GM12878 (cell line): ENCODE measurements around the gene MAT1A. TPM values are rescaled to one million over a fixed set of nuclear protein-coding genes. Genes with fewer than 3 reads are reported as not detected.

Experiments
- ATAC-seq: fragments of 200-7000 bp; cut with Tn5 transposase; 3 replicates; pipeline ENCODE4 v1.9.1; 2020; ENCODE audit warnings: mild to moderate bottlenecking, moderate library complexity
- BruUV-seq: library from RNA; stranded (reverse); fragments of 400-500 nt; replicated peaks from 2 replicates; lab custom pipeline; 2021; lab: Mats Ljungman, UMichigan
- CTCF ChIA-PET: fragments of 300-600 bp; sonication (Branson Sonifier 250); formaldehyde crosslinking; extraction: SDS; loops from one replicate; lab custom pipeline; 2021; ENCODE audit warnings: inconsistent platforms; lab: Yijun Ruan, JAX
- POLR2A ChIA-PET: fragments of 350-600 bp; formaldehyde crosslinking; extraction: SDS; loops from one replicate; lab custom pipeline; 2021; ENCODE audit warnings: inconsistent platforms; lab: Charles Lee
- RAD21 ChIA-PET: fragments of 300-600 bp; sonication (Branson Sonifier 250); formaldehyde crosslinking; loops from one replicate; lab custom pipeline; 2023; ENCODE audit warnings: antibody characterized with exemption; ENCODE audit not compliant: unreplicated experiment; lab: Charles Lee
- SMC1A ChIA-PET: fragments of 300-600 bp; sonication (Branson Sonifier 250); formaldehyde crosslinking; loops from one replicate; lab custom pipeline; 2023; ENCODE audit not compliant: unreplicated experiment, uncharacterized antibody; lab: Charles Lee
- DNase-seq: peaks from one replicate; pipeline ENCODE4 v3.0.0-alpha.2; 2011; ENCODE audit warnings: low read depth, low spot score
- FAIRE-seq: peaks from 3 replicates; lab custom pipeline; 2011; peaks lifted over from hg19 to GRCh38; lab: Jason Lieb, UNC
- H2AFZ ChIP-seq: 2 replicates; pipeline ENCODE4 v1.6.0; 2011; ENCODE audit warnings: low read depth, low read length, control low read depth; ENCODE audit not compliant: control insufficient read depth
- H3K27ac ChIP-seq: 2 replicates; pipeline ENCODE4 v1.5.1; 2011; ENCODE audit warnings: control low read depth; ENCODE audit not compliant: control insufficient read depth, insufficient read depth
- H3K27me3 ChIP-seq, 2 experiments: replicated peaks in 1 of 2; 2 replicates each; pipeline versions ENCODE4 v1.6.0 to v1.6.1; 2011; ENCODE audit warnings: low read length in 1 of 2; ENCODE audit not compliant: control insufficient read depth in 2 of 2, insufficient read depth in 2 of 2
- H3K36me3 ChIP-seq, 2 experiments: 2 replicates each; pipeline ENCODE4 v1.5.1; 2011; ENCODE audit warnings: low read length in 1 of 2; ENCODE audit not compliant: control insufficient read depth in 2 of 2, insufficient read depth in 2 of 2
- H3K4me1 ChIP-seq: 2 replicates; pipeline ENCODE4 v1.6.1; 2011; ENCODE audit warnings: mild to moderate bottlenecking, low read length, moderate library complexity, mixed read lengths; ENCODE audit not compliant: control insufficient read depth, insufficient read depth
- H3K4me2 ChIP-seq: 2 replicates; pipeline ENCODE4 v1.6.0; 2011; ENCODE audit warnings: control low read depth; ENCODE audit not compliant: control insufficient read depth, insufficient read depth
- H3K4me3 ChIP-seq: fragments of 200-600 bp; sonication (generic); 2 replicates; pipeline ENCODE4 v1.5.1; 2016
- H3K79me2 ChIP-seq: 2 replicates; pipeline ENCODE4 v1.6.0; 2011; ENCODE audit warnings: low read length; ENCODE audit not compliant: control insufficient read depth, insufficient read depth
- H3K9ac ChIP-seq: 2 replicates; pipeline ENCODE4 v1.8.0; 2011; ENCODE audit warnings: low read length, control low read depth, mixed read lengths; ENCODE audit not compliant: control insufficient read depth, insufficient read depth
- H3K9me3 ChIP-seq: replicated peaks from 3 replicates; pipeline ENCODE4 v1.5.1; 2011; ENCODE audit warnings: mild to moderate bottlenecking, low read length; ENCODE audit not compliant: control insufficient read depth, insufficient read depth
- H4K20me1 ChIP-seq: 2 replicates; pipeline ENCODE4 v1.6.0; 2011; ENCODE audit not compliant: control insufficient read depth, insufficient read depth
- ASH2L ChIP-seq: fragments of 300-600, 200-600 bp; sonication (generic); IDR thresholded peaks from 2 replicates; pipeline ENCODE4 v1.6.1; 2017; ENCODE audit warnings: low read depth, mild to moderate bottlenecking, borderline replicate concordance
- CHD1 ChIP-seq: IDR thresholded peaks from 2 replicates; pipeline ENCODE4 v1.6.1; 2012; ENCODE audit warnings: low read depth, low read length, improper control_type of control experiment
- GATAD2B ChIP-seq: fragments of 450-650 bp; conservative IDR thresholded peaks from 2 replicates; pipeline ENCODE4 v1.6.1; 2017; ENCODE audit warnings: low read depth, mild to moderate bottlenecking, moderate library complexity
- HCFC1 ChIP-seq: fragments of 150-350 bp; IDR thresholded peaks from 2 replicates; pipeline ENCODE4 v1.6.1; 2014; ENCODE audit warnings: low read length
- HDAC2 ChIP-seq: fragments of 200-600 bp; sonication (generic); IDR thresholded peaks from 2 replicates; pipeline ENCODE4 v1.6.1; 2017
- MEF2A ChIP-seq: IDR thresholded peaks from 2 replicates; pipeline ENCODE4 v1.6.1; 2011; ENCODE audit warnings: low read depth, mild to moderate bottlenecking, low read length, moderate library complexity; ENCODE audit not compliant: insufficient read depth
- NFXL1 ChIP-seq: fragments of 450-650 bp; IDR thresholded peaks from 2 replicates; pipeline ENCODE4 v1.6.1; 2017; ENCODE audit warnings: antibody characterized with exemption, mild to moderate bottlenecking, borderline replicate concordance
- NR2F1 ChIP-seq: fragments of 450-650 bp; conservative IDR thresholded peaks from 2 replicates; pipeline ENCODE4 v1.6.1; 2017; ENCODE audit warnings: mild to moderate bottlenecking
- NRF1 ChIP-seq: conservative IDR thresholded peaks from 2 replicates; pipeline ENCODE4 v1.6.1; 2011; ENCODE audit warnings: mild to moderate bottlenecking, low read depth, low read length, improper control_type of control experiment
- PBX3 ChIP-seq: IDR thresholded peaks from 2 replicates; pipeline ENCODE4 v1.6.1; 2011; ENCODE audit warnings: mild to moderate bottlenecking, low read depth, low read length, moderate library complexity; ENCODE audit not compliant: insufficient replicate concordance
- RFX5 ChIP-seq: IDR thresholded peaks from 2 replicates; pipeline ENCODE4 v1.6.1; 2011; ENCODE audit warnings: low read depth, low read length, improper control_type of control experiment
- TAF1 ChIP-seq: IDR thresholded peaks from 2 replicates; pipeline ENCODE4 v1.6.1; 2011; ENCODE audit warnings: mild to moderate bottlenecking, low read depth, low read length, borderline replicate concordance
- ZBTB33 ChIP-seq: fragments of 450-650 bp; IDR thresholded peaks from 2 replicates; pipeline ENCODE4 v1.6.1; 2017; ENCODE audit warnings: mild to moderate bottlenecking
- ZBTB4 ChIP-seq: fragments of 450-650 bp; formaldehyde crosslinking; IDR thresholded peaks from 2 replicates; pipeline ENCODE4 v1.4.0; 2022; ENCODE audit warnings: mild to moderate bottlenecking, moderate library complexity
- ZSCAN29 ChIP-seq: fragments of 450-650 bp; IDR thresholded peaks from 2 replicates; pipeline ENCODE4 v1.6.1; 2017; ENCODE audit warnings: mild to moderate bottlenecking, moderate library complexity
- WGBS: methylation state at CpG from one replicate; pipeline ENCODE4 v1.1.6; 2016; ENCODE audit warnings: low lambda C conversion rate; ENCODE audit not compliant: insufficient replicate concordance, insufficient coverage; ENCODE audit errors: missing lambda C conversion rate; 5-methylcytosine and 5-hydroxymethylcytosine counted together
- in situ Hi-C: fragments of 300-500 bp; cut with MboI; formaldehyde crosslinking; loops from 9 replicates; pipeline ENCODE4 v1.14.3; 2018; ENCODE audit warnings: mixed read lengths
- intact Hi-C: fragments of 100-400 bp; cut with micrococcal nuclease; formaldehyde crosslinking; loops from one replicate; pipeline ENCODE4 v1.14.2; 2022; ENCODE audit not compliant: unreplicated experiment
- polyA plus RNA-seq, 11 experiments: library from polyadenylated mRNA; depleted of rRNA in 4 of 11; unstranded in 6 of 11; stranded (reverse) in 5 of 11; fragments of >200 nt; fragmentation: Nextera tagmentation in 4 of 11; fragmentation: Illumina TruSeq in 1 of 11; extraction: Ambion mirVana in 4 of 11; extraction: Trizol in 1 of 11; gene quantifications; 1 replicate in 1 of 11; 2 replicates in 10 of 11; pipeline versions ENCODE4 v1.2.1 to v1.2.3, GENCODE V29; 2011 to 2016; ENCODE audit warnings: inconsistent platforms in 2 of 11, missing spikeins in 2 of 11, low read depth in 1 of 11
- total RNA-seq, 4 experiments: library from RNA; depleted of rRNA in 3 of 4; stranded (reverse); fragments of >200 nt in 3 of 4; fragmentation: Illumina TruSeq in 1 of 4; extraction: Trizol in 1 of 4; gene quantifications; 2 replicates each; pipeline versions ENCODE4 v1.2.1 to v1.2.3, GENCODE V29; 2013 to 2021
- TF ChIP-seq, protein P1 (sequence below): IDR thresholded peaks from 2 replicates; pipeline ENCODE4 v1.6.1; 2012; ENCODE audit warnings: low read depth, low read length, improper control_type of control experiment

MAT1A gene
- total and polyA plus RNA-seq, 10 of the 15 experiments (the other 5 are each of a cell fraction or from before 2014, with no cell fraction given): 0.23 TPM; not detected in 9

DNA sequence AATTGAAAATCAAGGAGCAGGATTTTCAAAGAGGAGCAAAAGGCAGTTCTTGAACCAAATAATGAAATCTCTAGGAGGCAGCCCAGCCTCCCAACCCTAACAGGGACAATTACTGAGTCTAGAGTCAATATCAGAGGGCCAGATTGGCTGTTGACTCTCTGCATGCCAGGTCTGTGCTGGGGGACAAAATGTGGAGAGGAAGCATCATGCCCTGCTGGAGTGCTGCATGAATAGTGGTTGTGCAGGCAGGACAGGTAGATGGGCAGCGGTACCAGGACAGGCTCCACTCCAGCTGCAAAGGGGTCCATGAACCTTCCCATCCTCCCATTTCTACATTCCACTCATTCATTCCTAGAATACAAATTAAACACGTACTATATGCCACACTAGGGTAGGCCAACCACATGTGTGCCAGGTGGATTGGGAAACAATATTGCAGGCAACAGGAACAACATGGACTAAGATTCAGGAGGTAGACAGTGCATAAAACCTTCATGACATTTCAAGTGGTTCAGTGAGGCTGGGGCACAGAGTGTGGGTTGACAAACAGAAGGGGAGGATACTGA is 30.4 kb upstream of the MAT1A start (continued):
- TF ChIP-seq PBX3 (no peak), NR2F1 (no peak), NRF1 (no peak)
- TF ChIP-seq, all 136 proteins: peak for 0

- Histone ChIP-seq H4K20me1 (no peaks in the 10 kb centered on the region), H3K79me2 (no peaks in the 10 kb centered on the region), H3K27me3 (peaks cover 0 to 1% of the 10 kb centered on the region in 2 experiments; a peak in 2 of 4 replicates), H3K4me2 (no peak overlapping the region), H3K9me3 (no peaks in the 10 kb centered on the region), H3K36me3 (no peaks in the 10 kb centered on the region), H3K4me1 (no peaks in the 10 kb centered on the region), H3K27ac (no peak overlapping the region), H3K4me3 (no peak overlapping the region), H2AFZ (no peak overlapping the region), H3K9ac (no peak overlapping the region)
- no TSS peak for BruUV-seq
- intact Hi-C loops: no loop called here
- RAD21 ChIA-PET: no interaction called here
- in situ Hi-C loops: no loop called here
- POLR2A ChIA-PET: no interaction called here
- SMC1A ChIA-PET: no interaction called here
- CTCF ChIA-PET: no interaction called here
- no peak for FAIRE-seq
- no peak for DNase-seq
- 52% methylated on average over 2 of the region's 2 CpGs for WGBS
- no peak for ATAC-seq
- TF ChIP-seq GATAD2B: no peak
- no peak for TF ChIP-seq TAF1
- TF ChIP-seq ZBTB4 (CRISPR knock-in tag): no peak
- no peak for TF ChIP-seq ZSCAN29
- TF ChIP-seq NR2F1: no peak
- no peak for TF ChIP-seq HDAC2
- no peak for TF ChIP-seq ASH2L
- no peak for TF ChIP-seq ZBTB33
- TF ChIP-seq CHD1: no peak
- TF ChIP-seq, protein P1, sequence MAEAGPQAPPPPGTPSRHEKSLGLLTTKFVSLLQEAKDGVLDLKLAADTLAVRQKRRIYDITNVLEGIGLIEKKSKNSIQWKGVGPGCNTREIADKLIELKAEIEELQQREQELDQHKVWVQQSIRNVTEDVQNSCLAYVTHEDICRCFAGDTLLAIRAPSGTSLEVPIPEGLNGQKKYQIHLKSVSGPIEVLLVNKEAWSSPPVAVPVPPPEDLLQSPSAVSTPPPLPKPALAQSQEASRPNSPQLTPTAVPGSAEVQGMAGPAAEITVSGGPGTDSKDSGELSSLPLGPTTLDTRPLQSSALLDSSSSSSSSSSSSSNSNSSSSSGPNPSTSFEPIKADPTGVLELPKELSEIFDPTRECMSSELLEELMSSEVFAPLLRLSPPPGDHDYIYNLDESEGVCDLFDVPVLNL: no peak
- TF ChIP-seq NFXL1: no peak
- no peak for TF ChIP-seq HCFC1
- TF ChIP-seq MEF2A: no peak
- no peak for TF ChIP-seq RFX5
These were observed 29.9 kb upstream of the MAT1A start for GRCh38 chr10:80319318-80319717.
